NCI-H82 (cell line): ENCODE data around the gene YBX3.

ENCODE experiments used
- DNase-seq: peaks from one replicate; lab custom pipeline; 2025; lab: John Stamatoyannopoulos, UW

Gene YBX3

DNA sequence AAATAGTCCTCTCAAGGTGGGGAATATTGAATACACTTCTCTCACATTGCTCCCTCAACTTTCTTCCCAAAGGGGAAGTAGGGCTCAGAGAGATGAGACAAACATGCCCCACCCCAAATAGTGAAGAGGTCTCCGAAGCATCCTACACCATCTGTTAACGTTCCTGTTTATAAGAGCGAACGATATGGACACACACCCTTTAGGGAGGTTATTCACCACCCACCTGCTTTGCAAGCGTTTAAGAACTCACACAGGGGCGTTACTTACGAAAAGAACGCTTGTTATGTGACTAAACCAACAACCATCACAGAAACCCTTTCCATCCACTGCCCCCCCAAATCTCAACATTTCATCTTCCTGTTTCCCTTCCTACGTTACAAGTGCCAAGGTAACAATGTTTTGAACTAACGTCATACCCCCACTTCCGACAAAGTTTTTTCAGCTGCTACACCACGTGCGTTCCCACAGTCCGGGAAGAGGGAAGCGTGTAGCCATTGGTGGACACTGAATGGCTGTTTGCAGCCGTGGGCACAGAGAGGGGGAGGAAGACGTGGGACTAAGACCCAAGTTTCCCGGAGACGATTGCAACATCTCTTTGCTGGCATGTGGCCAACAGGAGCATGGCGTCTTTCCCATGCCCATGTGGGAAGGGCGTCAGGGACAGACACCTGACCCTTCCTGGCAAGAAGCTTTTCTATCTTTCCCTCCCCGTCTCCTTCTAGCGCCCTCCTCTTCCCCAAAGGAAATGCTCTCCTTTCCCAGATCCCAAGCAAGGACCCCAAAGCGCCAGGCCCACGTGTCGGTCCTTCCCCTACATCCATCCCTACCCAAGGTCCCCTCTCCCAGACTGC is 1.2 kb downstream of the YBX3 start:
- peak; percentile 91 for DNase-seq

- peak; percentile 9 for DNase-seq
Measured at GRCh38 chr12:10720974-10721650, 2.0 kb downstream of the YBX3 start.

GRCh38 chr12:10719482-10719881 is 3.6 kb downstream of the YBX3 start:
- no peak for DNase-seq

DNA sequence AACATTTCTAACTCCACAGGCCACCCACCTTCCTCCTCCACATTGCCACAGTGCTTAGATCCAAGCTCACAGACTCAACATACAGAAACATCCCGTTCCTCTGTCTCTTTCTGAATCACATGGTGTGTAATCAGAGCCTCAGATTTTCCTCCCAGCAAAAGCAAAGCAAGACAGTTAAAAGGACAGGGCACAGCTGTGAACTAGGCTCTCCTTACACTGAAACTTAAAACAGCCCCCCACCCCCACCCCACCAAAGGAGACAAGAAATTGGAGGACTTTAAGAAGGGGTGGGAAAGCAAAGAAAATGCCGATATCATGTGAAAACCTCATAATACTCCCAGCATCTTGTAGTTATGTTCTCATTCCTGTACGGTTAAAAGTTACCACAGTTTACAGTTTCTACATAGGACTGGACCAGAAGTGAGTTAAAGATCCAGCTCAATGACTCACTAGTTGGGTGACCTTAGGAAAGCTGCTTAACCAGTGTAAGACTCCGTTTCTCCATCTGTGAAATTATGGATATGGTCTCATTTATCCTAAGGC is 4.8 kb downstream of the YBX3 start:
- peak; percentile 31 for DNase-seq

DNA sequence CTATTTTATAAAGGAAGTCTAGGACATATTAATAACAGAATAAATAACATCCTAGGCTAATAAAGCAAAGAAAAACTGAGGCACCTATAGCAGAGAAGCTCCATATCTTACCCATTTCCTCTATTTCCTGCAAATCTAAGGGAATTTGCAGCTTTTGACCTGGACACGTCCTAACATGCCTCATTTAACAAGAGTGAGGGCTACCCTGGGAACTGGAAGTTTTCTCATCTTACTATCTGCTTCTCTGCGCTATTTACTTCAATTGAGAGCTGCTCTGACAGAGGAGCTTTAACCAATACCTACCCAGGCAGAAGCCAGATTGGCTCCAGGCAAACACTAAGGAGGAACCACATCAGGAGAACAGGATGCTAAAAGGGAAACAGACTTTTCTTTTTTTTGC is 5.7 kb downstream of the YBX3 start:
- no peak for DNase-seq

DNA sequence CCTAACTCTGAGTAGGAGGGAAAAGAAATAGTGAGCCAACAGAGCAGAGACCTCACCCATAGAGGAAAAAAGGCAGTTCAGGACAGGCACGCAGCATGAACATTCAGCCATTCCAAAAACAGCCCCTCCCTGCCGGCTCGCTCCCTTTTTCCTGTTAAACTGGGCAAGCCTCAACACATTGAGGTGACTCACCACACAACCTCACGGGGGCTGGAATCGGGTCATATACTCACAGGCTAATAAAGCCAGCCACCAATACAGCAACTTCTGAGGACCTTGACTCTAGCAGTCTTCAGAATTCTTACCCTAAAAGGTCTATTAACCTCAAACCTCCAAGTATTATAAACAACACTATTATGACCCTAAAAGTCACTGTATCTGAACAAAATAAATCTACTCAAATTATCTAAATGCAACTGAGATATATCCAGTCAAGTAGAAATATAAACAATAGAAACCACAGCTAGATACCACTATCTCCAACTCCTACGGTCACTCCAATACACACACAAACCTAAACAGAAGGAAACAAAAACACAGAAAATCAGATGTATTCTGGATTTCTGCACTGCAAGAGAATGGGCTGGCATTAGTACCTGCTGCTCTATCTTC is 6.3 kb downstream of the YBX3 start:
- DNase-seq, result peak; percentile 23

DNA sequence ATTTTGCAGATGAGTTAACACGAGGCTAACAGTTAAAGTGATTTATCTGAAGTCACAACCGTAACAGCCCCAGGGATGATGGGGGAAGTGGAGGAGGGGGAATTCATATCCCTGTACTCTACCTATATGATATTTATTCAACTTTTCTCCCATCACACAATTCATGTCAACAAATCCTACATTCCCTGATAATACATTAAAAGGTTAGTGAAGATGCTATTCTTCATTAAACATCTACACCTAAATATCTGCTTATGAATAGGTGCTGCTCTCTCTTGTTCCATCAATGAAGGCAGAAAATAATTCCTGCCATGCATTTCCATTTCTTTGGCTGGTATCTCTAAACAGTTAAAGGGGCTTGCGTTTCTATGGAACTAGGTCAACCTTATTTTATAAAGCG is 6.8 kb downstream of the YBX3 start:
- DNase-seq, result no peak

DNA sequence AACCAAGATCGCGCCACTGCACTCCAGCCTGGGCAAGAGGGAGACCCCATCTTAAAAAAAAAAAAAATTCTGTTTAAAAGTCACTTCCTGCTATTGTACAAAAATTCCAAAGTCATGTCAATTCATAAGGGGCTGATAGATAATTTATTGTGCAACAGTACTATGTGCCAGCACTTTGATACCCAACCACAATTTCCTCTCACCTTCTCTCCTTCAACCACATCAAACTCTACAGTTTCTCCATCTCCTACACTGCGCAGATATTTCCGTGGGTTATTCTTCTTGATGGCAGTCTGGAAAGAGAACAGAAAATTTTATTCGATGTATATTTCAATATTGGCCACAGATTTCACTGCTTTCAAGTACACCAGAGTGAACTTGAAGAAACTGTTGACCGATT is 7.6 kb downstream of the YBX3 start:
- DNase-seq, result no peak

- DNase-seq, result no peak
Measured at GRCh38 chr12:10709808-10710207, 13.3 kb downstream of the YBX3 start.

GRCh38 chr12:10708862-10709261 is 14.3 kb downstream of the YBX3 start:
- DNase-seq, result no peak

DNA sequence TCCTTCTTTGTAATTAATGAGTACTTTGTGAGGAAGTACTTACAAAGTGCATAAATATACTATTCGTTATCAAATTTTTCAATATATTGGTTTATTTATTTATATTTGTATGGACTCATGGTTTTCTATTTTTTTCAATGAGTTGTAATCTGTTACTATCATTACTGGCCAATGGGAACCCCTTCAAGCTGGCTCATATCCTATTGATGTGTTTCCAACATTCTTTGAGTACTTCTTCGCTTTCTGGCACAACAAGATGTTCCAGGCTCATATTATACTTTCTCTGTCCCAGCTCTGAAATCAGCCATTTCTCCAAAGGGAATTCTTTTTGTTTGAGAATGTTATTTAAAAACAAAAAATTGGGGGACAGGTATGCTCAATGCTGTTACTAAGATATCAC is 17.5 kb downstream of the YBX3 start:
- no peak for DNase-seq

DNA sequence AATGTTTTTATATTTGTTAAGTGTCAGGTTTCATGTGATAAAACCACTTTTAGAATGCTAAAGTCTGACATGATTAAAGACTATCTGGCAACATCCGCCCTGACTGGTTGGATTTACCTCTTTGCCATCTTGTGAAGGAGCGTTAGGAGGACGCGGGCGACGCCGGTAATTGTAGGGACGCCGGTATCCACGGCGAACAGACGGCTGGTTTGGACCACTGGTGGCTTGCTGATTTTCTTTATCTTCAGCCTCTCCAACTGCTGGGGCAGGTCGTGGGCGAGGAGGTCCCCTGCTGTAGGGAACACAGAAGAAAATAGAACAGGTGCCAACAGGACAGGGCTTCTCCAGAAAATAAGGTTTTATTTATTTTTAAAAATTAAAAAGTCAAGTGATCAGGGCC is 21.3 kb downstream of the YBX3 start:
- DNase-seq, result no peak

DNA sequence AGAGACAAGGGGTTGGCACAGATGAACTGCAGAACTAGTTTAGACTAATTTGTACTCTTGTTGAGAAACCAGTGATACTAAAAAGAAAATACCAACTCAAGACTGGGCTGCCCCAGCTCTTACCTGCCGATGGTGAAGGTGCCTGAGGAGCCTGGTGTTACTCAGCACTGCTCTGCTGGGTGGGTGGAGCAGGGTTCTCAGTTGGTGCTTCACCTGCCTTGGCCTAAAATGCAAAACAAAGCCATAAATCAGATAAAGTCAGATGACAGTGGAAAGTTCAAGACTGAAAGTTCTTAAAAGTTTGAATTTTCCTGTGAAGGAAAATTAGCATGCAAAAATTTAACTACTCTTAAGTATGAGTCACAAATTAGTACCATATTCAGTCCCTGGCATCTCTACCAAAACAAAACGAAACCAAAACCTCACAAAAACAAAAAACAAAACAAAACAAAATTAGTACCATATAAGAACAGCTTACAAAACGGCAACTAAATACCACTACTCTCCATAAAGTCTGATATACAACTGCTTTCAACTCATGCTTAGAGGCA is 21.9 kb downstream of the YBX3 start:
- DNase-seq, result no peak

GRCh38 chr12:10700581-10700980 is 22.5 kb downstream of the YBX3 start:
- DNase-seq, result no peak

- no peak for DNase-seq
Measured at GRCh38 chr12:10697862-10698261, 25.3 kb downstream of the YBX3 start.

- no peak for DNase-seq
Measured at GRCh38 chr12:10697156-10697555, 26.0 kb downstream of the YBX3 start.

DNA sequence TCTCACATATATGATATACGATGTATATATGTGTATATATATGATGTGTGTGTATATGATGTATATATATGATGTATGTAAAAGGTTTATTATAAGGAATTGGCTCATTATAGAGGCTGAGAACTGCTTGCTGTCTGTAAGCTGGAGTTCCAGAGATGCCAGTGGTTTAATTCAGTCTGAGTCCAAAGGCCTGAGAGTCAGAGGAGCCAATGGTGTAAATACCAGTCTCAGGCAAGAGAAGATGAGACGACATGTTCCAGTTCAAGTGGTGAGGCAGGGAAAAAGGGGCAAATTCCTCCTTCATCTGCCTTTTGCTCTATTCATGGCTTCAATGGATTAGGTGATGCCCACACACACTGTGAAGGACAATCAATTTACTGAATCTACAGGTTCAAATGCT is 32.2 kb downstream of the YBX3 start:
- no peak for DNase-seq

DNA sequence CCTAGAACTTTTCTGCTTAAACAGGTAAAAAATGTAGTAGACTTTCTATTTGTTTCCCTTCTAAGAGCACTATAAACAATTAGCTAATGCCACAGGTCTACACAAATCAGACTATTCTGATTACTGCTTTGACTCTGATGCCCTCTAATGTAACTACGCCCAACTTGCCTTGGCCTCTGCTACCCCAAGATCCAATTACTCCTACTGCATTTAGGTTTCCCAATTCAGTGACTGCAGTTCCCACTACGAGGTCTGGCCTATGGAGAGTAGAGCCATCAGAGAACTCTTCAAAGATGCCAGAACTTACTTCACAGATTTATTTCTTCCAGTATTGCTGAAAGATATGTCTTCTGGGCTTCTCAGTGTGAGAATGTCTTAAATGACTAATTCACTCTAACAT is 34.0 kb downstream of the YBX3 start:
- no peak for DNase-seq

DNA sequence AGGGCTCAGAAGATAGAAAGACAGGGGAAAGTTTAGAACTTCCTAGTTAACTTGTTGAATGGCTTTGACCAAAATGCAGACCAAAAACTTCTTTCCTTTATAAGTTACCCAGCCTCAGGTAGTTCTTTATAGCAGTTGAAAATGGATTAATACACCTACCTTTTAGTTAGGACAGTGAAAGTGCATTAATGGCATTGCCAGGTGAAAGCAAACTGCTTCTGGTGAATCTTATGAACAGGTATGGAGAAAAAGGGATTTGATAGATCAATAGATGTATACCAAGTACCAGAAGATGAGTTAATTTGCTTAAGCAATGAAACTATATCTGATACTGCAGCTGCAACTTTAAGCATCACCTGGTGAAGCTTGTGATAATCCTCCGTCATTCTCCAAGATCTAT is 35.1 kb downstream of the YBX3 start:
- DNase-seq, result no peak

- DNase-seq, result peak; percentile 82
Measured at GRCh38 chr12:10673659-10674384, 49.3 kb downstream of the YBX3 start, which contains the start of gene STYK1. Gene STYK1, minus strand, starts transcription at chr12:10674052. Its CDS starts 39,434 bp downstream, at chr12:10634618.

- DNase-seq, result no peak
Measured at GRCh38 chr12:10672231-10672868, 50.8 kb downstream of the YBX3 start.
